Neuron (in vitro differentiated cells): ENCODE results near the gene PAX5.
"Not testable (repeated sequence)": the region's sequence is repeated elsewhere in the genome, so short reads cannot be mapped to it uniquely, and the experiment has no call there.

ENCODE experiments used
- H2AFZ ChIP-seq: one replicate; pipeline ENCODE4 v1.6.1; 2013; ENCODE audit warnings: low read depth, mild to moderate bottlenecking, inconsistent platforms, low read length, moderate library complexity
- H3K27me3 ChIP-seq: one replicate; pipeline ENCODE4 v1.6.1; 2013; ENCODE audit warnings: low read length; ENCODE audit not compliant: insufficient read depth
- H3K36me3 ChIP-seq: one replicate; pipeline ENCODE4 v1.6.1; 2013; ENCODE audit warnings: low read length; ENCODE audit not compliant: insufficient read depth
- H3K4me1 ChIP-seq: one replicate; pipeline ENCODE4 v1.6.1; 2013; ENCODE audit warnings: low read length; ENCODE audit not compliant: insufficient read depth
- H3K4me3 ChIP-seq: 2 replicates; pipeline ENCODE4 v1.5.1; 2013; ENCODE audit warnings: mild to moderate bottlenecking, low read length, moderate library complexity
- H3K9me3 ChIP-seq: one replicate; pipeline ENCODE4 v1.6.1; 2013; ENCODE audit warnings: low read length

The PAX5 gene

DNA sequence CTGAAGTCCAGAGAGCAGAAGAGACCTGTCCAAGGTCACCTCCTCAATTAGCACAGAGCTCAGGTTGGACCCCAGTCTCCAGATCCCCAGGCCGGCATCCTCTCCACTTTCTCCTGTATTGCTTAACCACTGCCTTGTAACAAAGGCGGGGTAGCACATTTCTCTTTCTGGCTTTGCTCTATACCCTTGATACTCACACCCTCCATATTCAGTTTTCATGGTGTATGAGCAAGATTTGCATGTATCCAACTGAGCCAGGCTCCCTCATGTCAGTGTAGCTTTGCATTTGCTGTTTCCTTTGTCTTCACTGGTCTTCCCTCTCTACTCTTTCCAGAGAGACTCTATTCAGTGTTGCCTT lies 20.3 kb upstream of the PAX5 start:
- H3K27me3 ChIP-seq, H3K4me3 ChIP-seq, H2AFZ ChIP-seq, H3K36me3 ChIP-seq, H3K9me3 ChIP-seq, H3K4me1 ChIP-seq: not testable (repeated sequence)

GRCh38 chr9:37053684-37054362 lies 19.8 kb upstream of the PAX5 start:
- Histone ChIP-seq H3K9me3 (no peaks in the 10 kb centered on the region), H3K4me3 (no peak overlapping the region), H3K27me3 (peaks cover under 1% of the 10 kb centered on the region), H3K4me1 (no peaks in the 10 kb centered on the region), H2AFZ (no peak overlapping the region), H3K36me3 (no peaks in the 10 kb centered on the region)

GRCh38 chr9:37046683-37047082 lies 12.6 kb upstream of the PAX5 start:
- Histone ChIP-seq H3K27me3 (peaks cover 2% of the 10 kb centered on the region), H3K9me3 (no peaks in the 10 kb centered on the region), H3K36me3 (no peaks in the 10 kb centered on the region), H3K4me3 (no peak overlapping the region), H3K4me1 (no peaks in the 10 kb centered on the region), H2AFZ (no peak overlapping the region)

DNA sequence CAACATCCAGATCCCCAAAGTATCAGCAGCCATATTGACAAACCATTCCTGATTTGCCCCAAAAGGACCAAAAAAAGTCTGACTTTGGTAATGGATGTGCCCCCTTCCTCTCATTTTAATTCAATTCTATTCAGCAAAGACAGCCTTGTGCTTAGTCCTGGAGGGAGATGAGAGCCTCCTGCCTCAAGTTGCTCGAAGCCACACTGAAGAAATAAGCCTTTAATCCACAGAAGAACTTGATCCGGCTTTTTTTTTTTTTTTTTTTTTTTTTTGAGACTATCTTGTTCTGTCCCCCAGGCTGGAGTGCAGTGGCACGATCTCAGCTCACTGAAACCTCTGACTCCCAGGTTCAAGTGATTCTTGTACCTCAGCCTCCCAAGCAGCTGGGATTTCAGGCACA lies 8.4 kb upstream of the PAX5 start:
- H3K36me3 ChIP-seq, result no peaks in the 10 kb centered on the region
- H3K27me3 ChIP-seq, result peaks cover 2% of the 10 kb centered on the region
- H3K4me1 ChIP-seq, result no peaks in the 10 kb centered on the region
- H2AFZ ChIP-seq, result no peak overlapping the region
- H3K4me3 ChIP-seq, result no peak overlapping the region
- no peaks in the 10 kb centered on the region for H3K9me3 ChIP-seq

DNA sequence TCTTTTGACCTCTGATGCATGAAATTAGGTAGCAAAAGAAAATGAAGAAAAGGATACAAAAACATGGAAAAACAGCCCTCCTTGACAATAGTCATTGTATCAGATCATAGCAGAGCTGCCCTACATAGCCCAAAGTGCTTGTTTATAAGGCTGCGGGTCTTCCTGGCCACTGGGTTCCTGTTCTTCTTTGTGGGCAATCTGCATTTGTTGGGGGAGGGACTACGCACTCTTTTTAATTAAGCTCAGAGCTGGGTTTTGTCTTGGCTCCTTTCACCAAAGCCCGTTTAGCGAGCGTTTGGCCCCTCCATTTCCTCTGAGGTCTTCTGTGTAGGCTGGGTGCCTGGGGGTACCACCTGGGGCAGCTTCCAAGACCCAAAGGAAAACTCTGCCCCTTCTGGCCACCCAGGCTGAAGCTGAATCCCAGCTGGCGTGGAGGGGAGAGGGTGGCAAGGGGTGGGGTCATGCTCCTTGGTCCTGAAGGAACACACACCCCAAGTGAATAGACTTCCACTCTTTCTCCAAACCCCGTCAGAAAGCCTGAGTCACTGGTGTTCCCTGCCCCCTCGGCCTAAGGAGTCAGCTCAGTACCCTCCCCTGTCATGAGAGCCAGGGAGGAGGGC lies 6.5 kb upstream of the PAX5 start:
- H3K27me3 ChIP-seq, result peaks cover 12% of the 10 kb centered on the region
- no peak overlapping the region for H3K4me3 ChIP-seq
- no peaks in the 10 kb centered on the region for H3K9me3 ChIP-seq
- H3K36me3 ChIP-seq, result no peaks in the 10 kb centered on the region
- no peak overlapping the region for H2AFZ ChIP-seq
- peaks cover 3% of the 10 kb centered on the region for H3K4me1 ChIP-seq

DNA sequence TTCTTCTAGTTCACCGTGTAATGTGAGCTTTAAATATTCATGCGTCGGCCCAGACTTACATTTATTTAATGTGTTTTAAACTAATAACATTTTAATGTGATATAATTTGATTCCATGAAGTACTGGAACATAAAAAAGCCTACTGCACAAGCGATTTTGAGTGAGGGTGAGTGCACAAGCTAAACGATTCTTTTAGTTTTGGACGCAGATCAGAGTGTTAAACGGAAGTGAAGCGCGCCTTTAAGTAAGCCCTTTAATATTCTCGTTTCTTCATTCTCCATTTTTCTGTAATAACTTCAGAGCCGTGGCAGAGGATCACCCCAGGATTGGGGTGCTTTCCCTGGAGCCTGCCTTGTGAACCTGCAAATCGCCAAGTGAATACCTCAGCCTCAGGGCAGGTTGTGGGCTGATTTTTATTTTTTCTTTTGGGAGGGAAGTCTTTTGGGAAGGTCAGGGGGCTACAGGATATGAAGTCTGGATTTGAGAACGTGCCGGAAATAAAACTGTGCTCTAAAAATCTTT lies 4.9 kb upstream of the PAX5 start:
- no peaks in the 10 kb centered on the region for H3K36me3 ChIP-seq
- H3K4me3 ChIP-seq, result no peak overlapping the region
- no peaks in the 10 kb centered on the region for H3K9me3 ChIP-seq
- peaks cover 25% of the 10 kb centered on the region for H3K27me3 ChIP-seq
- peaks cover 10% of the 10 kb centered on the region for H3K4me1 ChIP-seq
- H2AFZ ChIP-seq, result no peak overlapping the region

DNA sequence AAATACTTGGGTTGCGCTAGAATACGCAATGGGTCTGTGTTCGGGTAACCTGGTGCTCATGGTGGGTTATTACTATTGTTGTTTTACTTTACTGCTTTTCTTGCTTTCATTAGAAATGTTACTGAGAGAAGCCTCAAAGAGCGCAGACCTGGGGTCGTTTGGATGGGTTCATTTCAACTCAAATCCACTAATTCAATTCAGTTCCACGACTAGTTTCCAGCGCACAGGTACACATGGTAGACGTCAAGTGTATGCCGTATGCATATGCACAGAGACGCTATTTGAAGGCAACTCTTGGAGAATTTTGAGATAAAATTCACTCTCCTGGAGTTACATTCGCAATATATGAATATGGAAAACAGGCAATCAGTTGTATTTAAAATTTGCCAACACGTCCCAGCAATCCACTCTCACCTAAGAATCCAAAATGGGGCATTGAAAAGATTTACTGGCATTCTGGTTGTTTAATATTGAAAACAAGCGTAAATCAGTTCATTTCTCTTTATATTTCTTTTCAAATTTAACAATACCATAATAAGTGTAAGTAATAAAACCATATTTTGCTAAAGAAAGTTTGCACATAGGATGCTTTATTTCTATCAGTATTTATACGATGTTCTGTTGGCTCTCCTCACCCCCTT lies 4.4 kb upstream of the PAX5 start:
- peaks cover 13% of the 10 kb centered on the region for H3K4me1 ChIP-seq
- peaks cover 29% of the 10 kb centered on the region for H3K27me3 ChIP-seq
- H3K4me3 ChIP-seq, result no peak overlapping the region
- no peaks in the 10 kb centered on the region for H3K9me3 ChIP-seq
- H3K36me3 ChIP-seq, result no peaks in the 10 kb centered on the region
- H2AFZ ChIP-seq, result no peak overlapping the region

- peaks cover 36% of the 10 kb centered on the region for H3K27me3 ChIP-seq
- H3K4me3 ChIP-seq, result peak overlapping the region; percentile 43
- H3K4me1 ChIP-seq, result peaks cover 13% of the 10 kb centered on the region
Measured at GRCh38 chr9:37037503-37038301, 3.6 kb upstream of the PAX5 start.

DNA sequence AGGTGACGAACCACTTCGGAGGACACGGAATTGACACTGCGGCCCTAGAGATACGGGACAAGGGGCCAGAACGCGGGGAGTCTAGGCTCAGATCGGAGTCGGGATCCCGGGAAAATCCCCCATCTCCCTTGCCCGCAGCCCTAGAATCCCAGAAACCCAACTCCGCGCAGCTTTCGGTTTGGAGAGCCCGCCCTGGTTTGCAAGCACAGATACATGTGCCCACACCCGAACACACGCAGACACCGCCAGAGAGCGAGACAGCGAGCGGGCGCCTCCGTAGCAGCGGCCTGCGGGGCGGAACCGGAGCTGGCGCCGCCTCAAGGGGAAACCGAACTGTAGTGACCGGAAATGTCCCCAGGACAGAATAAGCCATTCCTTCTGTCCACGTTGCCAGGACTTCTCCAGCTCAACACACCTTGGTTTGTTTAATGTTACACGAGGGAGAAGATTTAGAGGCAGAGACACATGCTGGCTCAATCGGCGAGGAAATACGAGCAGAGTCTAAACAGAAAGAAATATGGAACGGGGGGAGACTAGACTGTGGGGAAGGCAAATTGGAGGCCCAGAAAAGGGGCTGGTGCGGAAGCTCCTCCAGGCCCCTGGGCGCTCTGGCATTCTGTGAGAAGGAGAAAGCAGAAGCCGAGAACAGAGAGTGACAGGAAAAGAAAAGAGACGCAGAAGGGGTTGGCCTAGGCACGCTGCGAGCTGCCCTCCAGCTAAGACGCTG lies 2.9 kb upstream of the PAX5 start:
- Histone ChIP-seq H3K4me1 (peaks cover 13% of the 10 kb centered on the region), H3K27me3 (peaks cover 43% of the 10 kb centered on the region)

More at GRCh38 chr9:37037503-37038301, 3.6 kb upstream of the PAX5 start:
- peak overlapping the region; percentile 90 for H2AFZ ChIP-seq
- no peaks in the 10 kb centered on the region for H3K9me3 ChIP-seq
- H3K36me3 ChIP-seq, result no peaks in the 10 kb centered on the region

DNA sequence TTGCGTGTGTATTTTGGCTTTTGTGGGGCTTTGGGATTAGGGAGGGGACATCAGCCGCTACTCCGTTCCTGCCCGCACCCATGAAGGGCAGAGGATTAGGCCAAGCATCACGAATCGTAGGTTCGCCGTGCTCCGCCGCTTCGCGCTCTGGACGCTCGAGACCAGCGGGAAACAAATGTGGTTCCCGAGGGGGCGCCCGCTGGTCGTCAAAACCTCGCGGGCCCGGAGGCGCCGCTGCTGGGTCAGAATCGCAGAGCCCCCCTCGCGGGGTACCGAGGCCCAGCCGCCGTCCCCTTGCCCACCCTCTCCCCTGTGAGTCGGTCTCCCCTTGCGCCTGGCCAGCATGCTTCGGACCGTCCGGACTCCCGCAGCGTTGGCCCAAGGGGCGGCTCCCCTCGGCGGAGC lies 2.3 kb upstream of the PAX5 start:
- peak overlapping the region; percentile 90 for H2AFZ ChIP-seq
- peaks cover 13% of the 10 kb centered on the region for H3K4me1 ChIP-seq
- no peaks in the 10 kb centered on the region for H3K36me3 ChIP-seq
- peak overlapping the region; percentile 43 for H3K4me3 ChIP-seq
- H3K27me3 ChIP-seq, result peaks cover 48% of the 10 kb centered on the region
- no peaks in the 10 kb centered on the region for H3K9me3 ChIP-seq

More for the DNA sequence above, 2.9 kb upstream of the PAX5 start:
- no peaks in the 10 kb centered on the region for H3K36me3 ChIP-seq
- H2AFZ ChIP-seq, result peak overlapping the region; percentile 90
- H3K4me3 ChIP-seq, result peak overlapping the region; percentile 43
- no peaks in the 10 kb centered on the region for H3K9me3 ChIP-seq

DNA sequence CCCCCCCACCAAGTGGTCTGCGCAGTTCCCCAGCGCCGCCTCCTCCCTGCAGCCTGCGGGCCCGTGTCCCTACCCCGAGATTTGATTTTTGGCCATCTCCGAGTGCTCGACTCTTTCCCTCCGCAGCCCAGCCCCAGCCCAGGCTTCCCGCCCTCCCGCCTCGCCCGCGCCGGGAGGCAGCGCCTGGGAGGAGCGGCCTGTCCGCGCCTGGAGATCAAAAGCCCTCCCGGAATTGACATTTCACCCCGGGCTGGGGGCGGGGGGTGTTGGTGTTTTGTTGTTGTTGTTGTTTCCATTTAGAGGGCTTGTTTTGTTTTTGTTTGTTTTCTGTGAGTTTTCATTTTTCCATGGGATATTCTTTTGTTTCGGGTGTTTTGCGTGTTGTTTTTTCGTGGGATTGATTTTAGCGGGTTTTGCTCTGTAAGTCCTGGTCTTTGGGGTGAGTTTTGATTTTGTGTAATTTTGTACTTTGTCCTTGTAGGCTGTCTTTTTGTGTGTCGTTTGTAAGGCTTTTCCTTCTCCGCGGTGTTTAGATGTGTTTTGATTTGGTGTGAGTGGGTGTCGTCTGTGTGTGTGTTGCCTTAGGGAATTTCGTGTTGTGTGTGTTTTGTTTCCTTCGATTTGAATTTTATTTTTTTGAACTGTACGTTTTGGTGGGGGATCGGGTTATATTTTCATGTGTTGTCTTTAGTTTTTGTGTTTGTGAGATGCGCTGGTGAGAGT lies 1.7 kb upstream of the PAX5 start:
- Histone ChIP-seq H2AFZ (peak overlapping the region; percentile 90), H3K4me1 (peaks cover 13% of the 10 kb centered on the region), H3K9me3 (no peaks in the 10 kb centered on the region), H3K36me3 (no peaks in the 10 kb centered on the region), H3K27me3 (peaks cover 51% of the 10 kb centered on the region), H3K4me3 (peak overlapping the region; percentile 43)
